Transverse colon (tissue), 4 donors: ENCODE results near the gene FBLN2. TPM values are rescaled to one million over a fixed set of nuclear protein-coding genes. Genes with fewer than 3 reads are reported as not detected.

Experiments
- DNase-seq: peaks from one replicate; pipeline ENCODE4 v3.0.0-alpha.2; 2019
- H3K27ac ChIP-seq, 4 donors: fragments of 200-600 bp; sonication (generic); 2 replicates each; pipeline ENCODE4 v1.5.1; 2016 to 2018; ENCODE audit warnings: inconsistent platforms in 4 of 4
- H3K27me3 ChIP-seq: fragments of 200-600 bp; sonication (generic); 2 replicates; pipeline ENCODE4 v1.5.1; 2017; ENCODE audit warnings: inconsistent platforms
- H3K36me3 ChIP-seq, 4 donors: fragments of 200-600 bp; sonication (generic); 2 replicates each; pipeline ENCODE4 v1.5.1; 2017 to 2019; ENCODE audit warnings: inconsistent platforms in 4 of 4
- H3K4me1 ChIP-seq, 4 donors: fragments of 200-600 bp; sonication (generic); 2 replicates each; pipeline ENCODE4 v1.5.1; 2017 to 2020; ENCODE audit warnings: inconsistent platforms in 4 of 4
- H3K4me3 ChIP-seq, 4 donors: fragments of 200-600 bp; sonication (generic); 1 replicate in 1 of 4; 2 replicates in 3 of 4; pipeline versions ENCODE4 v1.5.1 to v1.6.1; 2017 to 2019; ENCODE audit warnings: inconsistent platforms in 4 of 4
- H3K9me3 ChIP-seq, 2 donors: fragments of 200-600 bp; sonication (generic); 2 replicates each; pipeline ENCODE4 v1.5.1; 2017 to 2019; ENCODE audit warnings: inconsistent platforms in 2 of 2
- CTCF ChIP-seq, 5 experiments: fragments of 200-600 bp in 3 of 5; fragments of 450-650 bp in 2 of 5; sonication (generic) in 3 of 5; IDR thresholded peaks; 1 replicate in 2 of 5; 2 replicates in 3 of 5; pipeline ENCODE4 v1.5.1; 2016 to 2017; ENCODE audit warnings: antibody characterized with exemption in 5 of 5, inconsistent platforms in 3 of 5, mild to moderate bottlenecking in 2 of 5, moderate library complexity in 1 of 5
- EP300 ChIP-seq: sonication (generic); formaldehyde crosslinking; IDR thresholded peaks from one replicate; pipeline ENCODE4 v1.6.1; 2017; ENCODE audit warnings: antibody characterized with exemption, low read depth
- POLR2A ChIP-seq: fragments of 450-650 bp; IDR thresholded peaks from one replicate; pipeline ENCODE4 v1.6.1; 2016; ENCODE audit warnings: antibody characterized with exemption, mild to moderate bottlenecking, moderate library complexity
- POLR2AphosphoS5 ChIP-seq, 3 donors: sonication (generic); formaldehyde crosslinking; IDR thresholded peaks; one replicate each; pipeline ENCODE4 v1.6.1; 2016; ENCODE audit warnings: antibody characterized with exemption in 3 of 3
- WGBS, 2 donors: methylation state at CpG; one replicate each; pipeline ENCODE4 v1.1.5; 2018; ENCODE audit warnings: low coverage in 1 of 2; 5-methylcytosine and 5-hydroxymethylcytosine counted together
- in situ Hi-C, 4 donors: fragments of 200-750 bp; cut with MboI; loops; one replicate each; pipeline versions ENCODE4 v1.15.0 to v1.15.1; 2017; ENCODE audit warnings: low sequenced_read_pairs in 3 of 4, low pct_ligation_motif_present in 1 of 4, low pct_unique_long_range_greater_than_20kb in 1 of 4
- intact Hi-C: fragments of 100-400 bp; cut with DNase I; formaldehyde crosslinking; loops from one replicate; pipeline ENCODE4 v1.15.1; 2023; ENCODE audit warnings: low total_unique reads
- total RNA-seq, 4 donors: library from RNA; depleted of rRNA; stranded (reverse); fragments of >200 nt; gene quantifications; one replicate each; pipeline ENCODE4 v1.1.0, GENCODE V29; 2016

The FBLN2 gene
- total RNA-seq, 4 donors from 2014 or later: 23.0 to 51.5 (median 31.4) TPM

- 77 to 87% methylated on average over 4 of the region's 4 CpGs for WGBS, 2 donors
- Histone ChIP-seq H3K27ac (no peak overlapping the region), H3K27me3 (peaks cover 6% of the 10 kb centered on the region), H3K36me3 (no peaks in the 10 kb centered on the region), H3K4me1 (no peaks in the 10 kb centered on the region), H3K4me3 (no peak overlapping the region), H3K9me3 (no peaks in the 10 kb centered on the region)
- TF ChIP-seq CTCF (IDR thresholded peaks at IDR 0.05): no peak
- no peak for TF ChIP-seq POLR2AphosphoS5 (IDR thresholded peaks at IDR 0.05)
- TF ChIP-seq POLR2A: no peak
- no peak for TF ChIP-seq EP300
- in situ Hi-C loops (no loop called here), intact Hi-C loops (no loop called here)
- no peak for DNase-seq
Measured at GRCh38 chr3:13677272-13677671, 128.3 kb downstream of the FBLN2 start.

- WGBS, 2 donors: 71 to 87% methylated on average over 12 to 17 of the region's 17 CpGs
- in situ Hi-C loops: no loop called here
- Histone ChIP-seq H3K27ac (no peak overlapping the region), H3K4me3 (no peak overlapping the region), H3K27me3 (no peaks in the 10 kb centered on the region), H3K4me1 (no peaks in the 10 kb centered on the region), H3K9me3 (no peaks in the 10 kb centered on the region), H3K36me3 (no peaks in the 10 kb centered on the region)
- intact Hi-C loops: no loop called here
- DNase-seq: no peak
- TF ChIP-seq EP300: no peak
- no peak for TF ChIP-seq POLR2A
- TF ChIP-seq CTCF (IDR thresholded peaks at IDR 0.05): no peak
- TF ChIP-seq POLR2AphosphoS5 (IDR thresholded peaks at IDR 0.05): no peak
Measured at GRCh38 chr3:13681931-13682330, 133.0 kb downstream of the FBLN2 start.

- no peak for DNase-seq
- Histone ChIP-seq H3K27ac (no peak overlapping the region), H3K36me3 (no peaks in the 10 kb centered on the region), H3K4me3 (no peak overlapping the region), H3K27me3 (no peaks in the 10 kb centered on the region), H3K9me3 (no peaks in the 10 kb centered on the region), H3K4me1 (no peaks in the 10 kb centered on the region)
- 69 to 77% methylated on average over 3 to 12 of the region's 16 CpGs for WGBS, 2 donors
- TF ChIP-seq CTCF (IDR thresholded peaks at IDR 0.05): no peak
- TF ChIP-seq POLR2AphosphoS5 (IDR thresholded peaks at IDR 0.05): no peak
- TF ChIP-seq EP300: no peak
- TF ChIP-seq POLR2A: no peak
- in situ Hi-C loops: no loop called here
- intact Hi-C loops: no loop called here
Measured at GRCh38 chr3:13682331-13683013, 133.5 kb downstream of the FBLN2 start.

GRCh38 chr3:13683288-13683687 lies 134.4 kb downstream of the FBLN2 start:
- WGBS, 2 donors: 71 to 73% methylated on average over 1 to 4 of the region's 4 CpGs
- H3K27me3 ChIP-seq: no peaks in the 10 kb centered on the region
- intact Hi-C loops: no loop called here
- H3K27ac ChIP-seq: no peak overlapping the region
- no peak for TF ChIP-seq POLR2A
- TF ChIP-seq POLR2AphosphoS5 (IDR thresholded peaks at IDR 0.05): no peak
- no peak for TF ChIP-seq EP300
- no peak for TF ChIP-seq CTCF (IDR thresholded peaks at IDR 0.05)
- in situ Hi-C loops: no loop called here
- no peak overlapping the region for H3K4me3 ChIP-seq
- H3K36me3 ChIP-seq: no peaks in the 10 kb centered on the region
- H3K9me3 ChIP-seq: no peaks in the 10 kb centered on the region
- DNase-seq: no peak
- no peaks in the 10 kb centered on the region for H3K4me1 ChIP-seq
